HCT116 (cell line): ENCODE measurements around the gene FAM53A. TPM values are rescaled to one million over a fixed set of nuclear protein-coding genes. Genes with fewer than 3 reads are reported as not detected.

Source experiments
- ATAC-seq: fragments of 200-7000 bp; cut with Tn5 transposase; 2 replicates; pipeline ENCODE4 v1.9.1; 2020; ENCODE audit warnings: mild to moderate bottlenecking, moderate library complexity
- BruUV-seq: library from RNA; stranded (reverse); fragments of 400-500 nt; replicated peaks from 2 replicates; lab custom pipeline; 2021; lab: Mats Ljungman, UMichigan
- CTCF ChIA-PET: fragments of 300-600 bp; sonication (Branson Sonifier 250); formaldehyde crosslinking; loops from one replicate; lab custom pipeline; 2021; ENCODE audit warnings: antibody characterized with exemption; lab: Charles Lee
- POLR2A ChIA-PET: fragments of 300-600, 350-600 bp; sonication (Branson Sonifier 250); formaldehyde crosslinking; loops from one replicate; lab custom pipeline; 2021; ENCODE audit warnings: antibody characterized with exemption; lab: Charles Lee
- RAD21 ChIA-PET, 2 experiments: fragments of 300-600 bp; sonication (Branson Sonifier 250); formaldehyde crosslinking; loops; one replicate each; lab custom pipeline; 2023; ENCODE audit warnings: low total read pairs in 2 of 2; ENCODE audit not compliant: uncharacterized antibody in 2 of 2, unreplicated experiment in 2 of 2, low non-redundant PET in 1 of 2; lab: Charles Lee
- DNase-seq: peaks from one replicate; pipeline ENCODE4 v3.0.0-alpha.2; 2010; ENCODE audit warnings: low read depth, low spot score
- H2AFZ ChIP-seq: fragments of 200-600 bp; shearing (Covaris generic), sonication (generic); 2 replicates; pipeline ENCODE4 v1.6.1; 2017; ENCODE audit warnings: low read depth, mixed run types, mixed read lengths, antibody characterized with exemption, low read length; ENCODE audit not compliant: poor library complexity, severe bottlenecking
- H3K27ac ChIP-seq: 2 replicates; pipeline ENCODE4 v1.5.1; 2012; ENCODE audit warnings: low read depth, low read length
- H3K27me3 ChIP-seq: fragments of 200-600 bp; sonication (generic); 2 replicates; pipeline ENCODE4 v1.6.1; 2016; ENCODE audit warnings: mixed run types, low read length, mixed read lengths; ENCODE audit not compliant: insufficient read depth
- H3K36me3 ChIP-seq, 2 experiments: fragments of 200-500 bp in 1 of 2; fragments of 200-600 bp in 1 of 2; sonication (Bioruptor generic) in 1 of 2; sonication (generic) in 1 of 2; 2 replicates each; pipeline versions ENCODE4 v1.5.1 to v1.6.1; 2014 to 2016; ENCODE audit warnings: low read length in 2 of 2, inconsistent platforms in 1 of 2, mixed read lengths in 1 of 2, mixed run types in 1 of 2; ENCODE audit not compliant: insufficient read depth in 2 of 2, control insufficient read depth in 1 of 2
- H3K4me1 ChIP-seq, 2 experiments: fragments of 200-600 bp in 1 of 2; sonication (generic) in 1 of 2; 2 replicates each; pipeline versions ENCODE4 v1.5.1 to v1.6.1; 2012 to 2017; ENCODE audit warnings: low read length in 2 of 2, inconsistent platforms in 1 of 2, mild to moderate bottlenecking in 1 of 2, mixed read lengths in 1 of 2, mixed run types in 1 of 2, moderate library complexity in 1 of 2; ENCODE audit not compliant: insufficient read depth in 2 of 2, control insufficient read depth in 1 of 2
- H3K4me2 ChIP-seq: fragments of 200-600 bp; sonication (generic); 2 replicates; pipeline ENCODE4 v1.6.1; 2017; ENCODE audit warnings: mixed run types, low read length, mixed read lengths
- H3K4me3 ChIP-seq, 2 experiments: fragments of 200-600 bp in 1 of 2; sonication (generic) in 1 of 2; replicated peaks in 1 of 2; 2 replicates each; pipeline ENCODE4 v1.5.1; 2011 to 2016; ENCODE audit warnings: low read length in 2 of 2, control low read depth in 1 of 2, low read depth in 1 of 2, mild to moderate bottlenecking in 1 of 2, mixed read lengths in 1 of 2, mixed run types in 1 of 2
- H3K79me2 ChIP-seq: fragments of 200-600 bp; sonication (generic); 2 replicates; pipeline ENCODE4 v1.6.1; 2017; ENCODE audit warnings: mild to moderate bottlenecking, mixed run types, low read length, moderate library complexity, mixed read lengths; ENCODE audit not compliant: insufficient read depth
- H3K9ac ChIP-seq: fragments of 200-600 bp; sonication (generic); 2 replicates; pipeline ENCODE4 v1.6.1; 2016; ENCODE audit warnings: low read length, mixed read lengths
- H3K9me2 ChIP-seq: fragments of 200-600 bp; sonication (generic), shearing (Covaris generic); 2 replicates; pipeline ENCODE4 v1.6.1; 2017; ENCODE audit warnings: mixed run types, mild to moderate bottlenecking, moderate library complexity; ENCODE audit not compliant: insufficient read depth
- H3K9me3 ChIP-seq, 2 experiments: fragments of 200-500 bp in 1 of 2; fragments of 200-600 bp in 1 of 2; sonication (Bioruptor generic) in 1 of 2; sonication (generic) in 1 of 2; 2 replicates each; pipeline ENCODE4 v1.6.1; 2014 to 2017; ENCODE audit warnings: low read length in 2 of 2, mixed read lengths in 2 of 2, inconsistent platforms in 1 of 2, low read depth in 1 of 2, mild to moderate bottlenecking in 1 of 2, mixed run types in 1 of 2, moderate library complexity in 1 of 2; ENCODE audit not compliant: control insufficient read depth in 1 of 2, insufficient read depth in 1 of 2
- H4K20me1 ChIP-seq: fragments of 200-600 bp; sonication (generic), shearing (Covaris generic); 2 replicates; pipeline ENCODE4 v1.6.1; 2017; ENCODE audit warnings: mixed run types, mild to moderate bottlenecking, moderate library complexity; ENCODE audit not compliant: insufficient read depth
- ATF3 ChIP-seq: IDR thresholded peaks from 2 replicates; pipeline ENCODE4 v1.6.1; 2012
- CBX3 ChIP-seq: IDR thresholded peaks from 2 replicates; pipeline ENCODE4 v1.6.1; 2012; ENCODE audit warnings: low read depth
- CTCF ChIP-seq, 3 experiments: fragments of 200-600 bp in 1 of 3; sonication (generic) in 1 of 3; IDR thresholded peaks in 2 of 3; conservative IDR thresholded peaks in 1 of 3; 2 replicates each; pipeline ENCODE4 v1.5.1; 2012 to 2017; ENCODE audit warnings: low read depth in 2 of 3, low read length in 2 of 3, antibody characterized with exemption in 1 of 3, borderline replicate concordance in 1 of 3, control low read depth in 1 of 3, mild to moderate bottlenecking in 1 of 3, mixed read lengths in 1 of 3, mixed run types in 1 of 3, moderate library complexity in 1 of 3; ENCODE audit not compliant: insufficient read depth in 1 of 3
- EGR1 ChIP-seq: IDR thresholded peaks from 2 replicates; pipeline ENCODE4 v1.6.1; 2012; ENCODE audit warnings: low read depth
- EZH2 ChIP-seq: fragments of 200-600 bp; sonication (generic); IDR thresholded peaks from 2 replicates; pipeline ENCODE4 v1.6.1; 2017; ENCODE audit warnings: antibody characterized with exemption, mixed run types
- EZH2phosphoT487 ChIP-seq: fragments of 200-600 bp; IDR thresholded peaks from 2 replicates; pipeline ENCODE4 v1.6.1; 2018; ENCODE audit warnings: antibody characterized with exemption, borderline replicate concordance
- FOSL1 ChIP-seq: IDR thresholded peaks from 2 replicates; pipeline ENCODE4 v1.6.1; 2012; ENCODE audit warnings: low read depth
- JUND ChIP-seq: IDR thresholded peaks from 2 replicates; pipeline ENCODE4 v1.6.1; 2012
- MAX ChIP-seq: IDR thresholded peaks from 2 replicates; pipeline ENCODE4 v1.6.1; 2012
- POLR2A ChIP-seq: IDR thresholded peaks from 2 replicates; pipeline ENCODE4 v1.7.0; 2011; ENCODE audit warnings: borderline replicate concordance; ENCODE audit not compliant: insufficient read depth, insufficient read length; ENCODE audit errors: extremely low read depth
- POLR2AphosphoS5 ChIP-seq: IDR thresholded peaks from 2 replicates; pipeline ENCODE4 v1.6.1; 2011; ENCODE audit warnings: mild to moderate bottlenecking, low read depth, low read length, moderate library complexity
- SIN3A ChIP-seq: IDR thresholded peaks from 2 replicates; pipeline ENCODE4 v1.6.1; 2012; ENCODE audit warnings: low read depth
- SP1 ChIP-seq: IDR thresholded peaks from 2 replicates; pipeline ENCODE4 v1.6.1; 2012; ENCODE audit warnings: low read depth
- SRF ChIP-seq: IDR thresholded peaks from 2 replicates; pipeline ENCODE4 v1.6.1; 2012; ENCODE audit warnings: low read depth
- TCF7L2 ChIP-seq: IDR thresholded peaks from 2 replicates; pipeline ENCODE4 v1.7.0; 2011; ENCODE audit warnings: borderline replicate concordance, inconsistent platforms; ENCODE audit not compliant: insufficient read depth, insufficient read length; ENCODE audit errors: extremely low read depth
- ZFX ChIP-seq: fragments of 450-650 bp; IDR thresholded peaks from 2 replicates; pipeline ENCODE4 v1.6.1; 2017
- ZNF274 ChIP-seq: fragments of 200-500 bp; sonication (Bioruptor generic); IDR thresholded peaks from 2 replicates; pipeline ENCODE4 v1.6.1; 2014; ENCODE audit warnings: mild to moderate bottlenecking, low read depth, low read length, inconsistent platforms
- intact Hi-C: fragments of 100-400 bp; cut with micrococcal nuclease; formaldehyde crosslinking; loops from 2 replicates; pipeline ENCODE4 v1.10.0; 2022
- total RNA-seq: library from RNA; stranded (reverse); gene quantifications from one replicate; pipeline ENCODE4 v1.2.1, GENCODE V29; 2021; ENCODE audit not compliant: unreplicated experiment
- TF ChIP-seq, protein P1 (sequence below): IDR thresholded peaks from 2 replicates; pipeline ENCODE4 v1.6.1; 2012; ENCODE audit warnings: low read depth
- TF ChIP-seq, protein P2 (sequence below): IDR thresholded peaks from 2 replicates; pipeline ENCODE4 v1.6.1; 2011; ENCODE audit warnings: mild to moderate bottlenecking, low read length, moderate library complexity; ENCODE audit not compliant: insufficient replicate concordance; ENCODE audit errors: extremely low read depth

Gene FAM53A
- total RNA-seq, 1 experiment from 2014 or later = 1.1 TPM

- ChIA-PET RAD21 (no interaction called here), CTCF (no interaction called here), POLR2A (no interaction called here)
- intact Hi-C loops = no loop called here
- no peaks in the 10 kb centered on the region for H3K27me3 ChIP-seq
- H2AFZ ChIP-seq = no peak overlapping the region
- peaks cover 8 to 23% of the 10 kb centered on the region in 2 experiments; a peak in 3 of 4 replicates for H3K4me1 ChIP-seq
- H3K4me3 ChIP-seq = no peak overlapping the region
- TF ChIP-seq, protein P1, sequence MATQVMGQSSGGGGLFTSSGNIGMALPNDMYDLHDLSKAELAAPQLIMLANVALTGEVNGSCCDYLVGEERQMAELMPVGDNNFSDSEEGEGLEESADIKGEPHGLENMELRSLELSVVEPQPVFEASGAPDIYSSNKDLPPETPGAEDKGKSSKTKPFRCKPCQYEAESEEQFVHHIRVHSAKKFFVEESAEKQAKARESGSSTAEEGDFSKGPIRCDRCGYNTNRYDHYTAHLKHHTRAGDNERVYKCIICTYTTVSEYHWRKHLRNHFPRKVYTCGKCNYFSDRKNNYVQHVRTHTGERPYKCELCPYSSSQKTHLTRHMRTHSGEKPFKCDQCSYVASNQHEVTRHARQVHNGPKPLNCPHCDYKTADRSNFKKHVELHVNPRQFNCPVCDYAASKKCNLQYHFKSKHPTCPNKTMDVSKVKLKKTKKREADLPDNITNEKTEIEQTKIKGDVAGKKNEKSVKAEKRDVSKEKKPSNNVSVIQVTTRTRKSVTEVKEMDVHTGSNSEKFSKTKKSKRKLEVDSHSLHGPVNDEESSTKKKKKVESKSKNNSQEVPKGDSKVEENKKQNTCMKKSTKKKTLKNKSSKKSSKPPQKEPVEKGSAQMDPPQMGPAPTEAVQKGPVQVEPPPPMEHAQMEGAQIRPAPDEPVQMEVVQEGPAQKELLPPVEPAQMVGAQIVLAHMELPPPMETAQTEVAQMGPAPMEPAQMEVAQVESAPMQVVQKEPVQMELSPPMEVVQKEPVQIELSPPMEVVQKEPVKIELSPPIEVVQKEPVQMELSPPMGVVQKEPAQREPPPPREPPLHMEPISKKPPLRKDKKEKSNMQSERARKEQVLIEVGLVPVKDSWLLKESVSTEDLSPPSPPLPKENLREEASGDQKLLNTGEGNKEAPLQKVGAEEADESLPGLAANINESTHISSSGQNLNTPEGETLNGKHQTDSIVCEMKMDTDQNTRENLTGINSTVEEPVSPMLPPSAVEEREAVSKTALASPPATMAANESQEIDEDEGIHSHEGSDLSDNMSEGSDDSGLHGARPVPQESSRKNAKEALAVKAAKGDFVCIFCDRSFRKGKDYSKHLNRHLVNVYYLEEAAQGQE = no peak
- TF ChIP-seq CTCF (IDR thresholded peaks at IDR 0.05 in 2 of 3, conservative IDR thresholded peaks at IDR 0.05 in 1 of 3; ENCODE audit: borderline replicate concordance in 1 of 3, insufficient read depth in 1 of 3, low read depth in 2 of 3, low read length in 2 of 3) = no peak
- TF ChIP-seq SIN3A = no peak
- TF ChIP-seq POLR2AphosphoS5 = no peak
- TF ChIP-seq JUND = no peak
- no peak for TF ChIP-seq SP1
- no peak for TF ChIP-seq POLR2A
- no peak for TF ChIP-seq SRF
- TF ChIP-seq, protein P2, sequence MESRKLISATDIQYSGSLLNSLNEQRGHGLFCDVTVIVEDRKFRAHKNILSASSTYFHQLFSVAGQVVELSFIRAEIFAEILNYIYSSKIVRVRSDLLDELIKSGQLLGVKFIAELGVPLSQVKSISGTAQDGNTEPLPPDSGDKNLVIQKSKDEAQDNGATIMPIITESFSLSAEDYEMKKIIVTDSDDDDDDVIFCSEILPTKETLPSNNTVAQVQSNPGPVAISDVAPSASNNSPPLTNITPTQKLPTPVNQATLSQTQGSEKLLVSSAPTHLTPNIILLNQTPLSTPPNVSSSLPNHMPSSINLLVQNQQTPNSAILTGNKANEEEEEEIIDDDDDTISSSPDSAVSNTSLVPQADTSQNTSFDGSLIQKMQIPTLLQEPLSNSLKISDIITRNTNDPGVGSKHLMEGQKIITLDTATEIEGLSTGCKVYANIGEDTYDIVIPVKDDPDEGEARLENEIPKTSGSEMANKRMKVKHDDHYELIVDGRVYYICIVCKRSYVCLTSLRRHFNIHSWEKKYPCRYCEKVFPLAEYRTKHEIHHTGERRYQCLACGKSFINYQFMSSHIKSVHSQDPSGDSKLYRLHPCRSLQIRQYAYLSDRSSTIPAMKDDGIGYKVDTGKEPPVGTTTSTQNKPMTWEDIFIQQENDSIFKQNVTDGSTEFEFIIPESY = no peak
- TF ChIP-seq TCF7L2 = no peak
- no peak for TF ChIP-seq EGR1
- no peak for TF ChIP-seq EZH2
- no peak for TF ChIP-seq CBX3
- TF ChIP-seq ZFX = no peak
- TF ChIP-seq FOSL1 = no peak
- no peak for TF ChIP-seq EZH2phosphoT487
- TF ChIP-seq ZNF274 = no peak
- TF ChIP-seq ATF3 = no peak
- no peak for TF ChIP-seq MAX
- no TSS peak for BruUV-seq
- DNase-seq (no peak), ATAC-seq (no peak)
- H3K27ac ChIP-seq = peak overlapping the region; percentile 40; the same call in 1 of the 2 replicates
- H4K20me1 ChIP-seq = peaks cover 4% of the 10 kb centered on the region; the same call in 1 of the 2 replicates
- no peaks in the 10 kb centered on the region for H3K9me3 ChIP-seq
- H3K79me2 ChIP-seq = no peaks in the 10 kb centered on the region; the same call in 1 of the 2 replicates
- H3K4me2 ChIP-seq = no peak overlapping the region
- no peak overlapping the region for H3K9ac ChIP-seq
- peaks cover 11 to 12% of the 10 kb centered on the region in 2 experiments; a peak in 3 of 4 replicates for H3K36me3 ChIP-seq
- H3K9me2 ChIP-seq = no peaks in the 10 kb centered on the region
These were observed 2.4 kb upstream of the FAM53A start for GRCh38 chr4:1686440-1687036.
